Stimulated activated CD8-positive, alpha-beta memory T cell treated with anti-CD3 and anti-CD28 coated beads, Interleukin-12 subunit alpha, Interleukin-12 subunit beta, amount 100 ng/mL, for 4 hours (primary cell): ENCODE results near the gene RGS6.

Source experiments
- DNase-seq: peaks from one replicate; pipeline ENCODE4 v3.0.0-alpha.2; 2020; ENCODE audit warnings: low read depth

RGS6 gene

DNA sequence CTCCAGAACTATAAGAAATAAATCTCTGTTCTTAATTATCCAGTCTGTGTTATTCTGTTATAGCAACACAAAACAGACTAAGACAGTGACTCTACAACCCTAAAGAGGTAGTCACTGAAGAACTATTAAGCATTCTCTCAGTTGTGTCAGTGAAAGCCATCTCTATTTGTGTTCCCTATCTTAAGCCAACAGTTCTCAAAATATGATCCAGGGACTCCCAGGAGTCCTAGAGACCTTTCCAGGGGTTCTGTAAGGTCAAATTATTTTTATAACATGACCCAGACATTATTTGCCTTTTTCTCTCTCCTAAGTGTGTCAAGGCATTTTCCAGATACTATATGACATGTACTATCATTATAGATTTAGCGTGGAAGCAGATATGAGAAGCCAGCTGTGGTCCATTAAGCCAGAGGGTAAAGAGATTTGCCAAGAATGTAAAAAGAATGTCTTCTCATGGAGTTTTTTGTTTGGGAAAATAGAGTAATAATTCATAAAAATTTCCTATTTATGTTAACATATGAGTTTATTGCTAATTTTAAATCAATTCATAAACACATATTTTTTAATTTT is 315.8 kb downstream of the RGS6 start:
- no peak for DNase-seq

DNA sequence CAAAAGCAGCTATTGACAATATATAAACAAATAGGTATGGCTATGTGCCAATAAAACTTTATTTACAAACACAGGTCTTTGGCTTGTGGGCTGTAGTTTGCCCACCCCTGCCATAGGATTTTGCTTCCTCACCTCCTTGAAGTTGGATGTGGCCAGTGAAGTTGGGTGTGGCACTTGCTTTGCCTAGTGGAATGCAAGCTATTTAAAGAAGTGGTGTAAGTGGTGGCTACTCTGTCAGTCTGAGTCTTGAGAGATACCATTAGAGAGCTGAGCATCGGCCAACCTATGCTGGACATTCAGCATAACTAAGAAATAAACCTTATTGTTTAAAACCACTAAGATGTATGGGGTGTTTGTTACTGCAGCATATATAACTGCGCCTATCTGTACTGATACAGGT is 321.3 kb downstream of the RGS6 start:
- DNase-seq, result no peak

DNA sequence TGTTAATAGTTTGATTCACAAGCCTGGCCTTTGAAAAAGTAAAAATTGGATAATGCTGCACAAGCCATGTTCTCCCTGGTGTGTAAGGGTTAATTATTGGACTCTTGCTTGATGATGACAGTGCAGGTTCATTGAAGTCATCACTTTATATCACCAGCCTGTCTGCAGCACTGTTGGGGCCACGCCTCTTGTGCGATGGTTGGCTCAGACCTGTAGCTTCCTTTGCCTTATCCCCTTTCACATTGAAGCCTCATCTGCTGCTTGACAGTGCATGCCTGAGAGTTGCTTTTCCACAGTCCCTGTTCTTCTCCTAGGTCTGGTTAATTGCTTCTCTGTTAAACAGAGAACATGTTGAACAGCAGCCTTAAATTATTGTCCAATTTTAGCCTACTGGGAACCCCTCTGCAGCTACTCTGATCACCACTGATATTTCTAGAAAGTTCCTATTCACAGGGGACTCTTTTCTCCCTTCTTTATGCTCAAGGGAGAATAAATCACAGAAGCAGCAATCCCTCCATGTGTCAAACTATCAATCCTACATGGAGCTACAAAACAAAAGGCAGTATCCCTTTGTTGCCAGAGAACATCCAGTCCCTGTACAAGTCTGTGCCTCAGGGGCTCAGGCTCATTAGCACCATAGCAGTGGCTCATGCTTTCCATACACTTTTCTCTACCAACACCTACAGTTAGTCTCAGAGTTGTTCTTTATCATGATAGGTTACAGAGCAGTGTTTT is 322.1 kb downstream of the RGS6 start:
- no peak for DNase-seq

DNA sequence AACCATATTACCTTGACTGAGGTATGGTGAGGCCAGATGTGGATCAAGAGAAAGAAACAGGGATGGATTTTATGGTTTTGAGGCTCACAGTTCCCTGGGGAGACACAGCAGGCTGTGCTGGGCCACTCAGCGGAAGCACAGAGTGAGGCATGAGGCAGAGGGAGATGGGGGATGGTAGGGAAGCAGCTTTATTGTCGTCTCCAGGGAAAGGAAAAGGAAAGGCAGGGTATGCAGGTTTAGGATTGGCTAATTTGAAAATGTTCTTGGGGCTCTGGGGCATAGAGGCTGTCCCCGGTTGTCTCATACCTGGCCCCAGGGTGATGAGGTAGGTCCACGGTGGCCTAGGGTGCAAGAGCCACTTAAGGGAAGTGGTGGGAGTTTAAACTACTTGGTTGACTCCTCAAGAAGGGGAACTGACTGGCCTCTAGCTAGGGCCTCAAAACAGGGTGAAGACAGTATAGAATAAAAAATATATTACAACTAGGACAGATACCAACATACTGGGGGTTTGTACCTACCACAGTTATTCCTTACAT is 322.8 kb downstream of the RGS6 start:
- no peak for DNase-seq

DNA sequence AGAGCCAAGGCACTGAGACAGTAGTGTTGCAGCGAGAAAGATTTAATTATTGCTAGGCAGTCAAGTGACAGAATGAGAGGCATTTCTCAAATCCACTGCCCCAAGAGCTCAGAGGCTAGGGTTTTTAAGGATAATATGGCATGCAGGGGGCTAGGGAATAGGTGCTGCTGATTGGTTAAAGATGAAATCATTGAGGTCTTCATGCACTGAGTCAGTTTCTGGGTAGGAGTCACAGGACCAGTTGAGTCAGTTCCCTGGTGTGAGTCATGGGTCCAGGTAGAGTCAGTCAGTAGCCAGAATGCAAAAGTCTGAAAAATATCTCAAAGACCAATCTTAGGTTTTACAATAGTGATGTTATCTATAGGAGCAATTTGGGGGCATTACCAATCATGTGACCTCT is 323.8 kb downstream of the RGS6 start:
- no peak for DNase-seq

DNA sequence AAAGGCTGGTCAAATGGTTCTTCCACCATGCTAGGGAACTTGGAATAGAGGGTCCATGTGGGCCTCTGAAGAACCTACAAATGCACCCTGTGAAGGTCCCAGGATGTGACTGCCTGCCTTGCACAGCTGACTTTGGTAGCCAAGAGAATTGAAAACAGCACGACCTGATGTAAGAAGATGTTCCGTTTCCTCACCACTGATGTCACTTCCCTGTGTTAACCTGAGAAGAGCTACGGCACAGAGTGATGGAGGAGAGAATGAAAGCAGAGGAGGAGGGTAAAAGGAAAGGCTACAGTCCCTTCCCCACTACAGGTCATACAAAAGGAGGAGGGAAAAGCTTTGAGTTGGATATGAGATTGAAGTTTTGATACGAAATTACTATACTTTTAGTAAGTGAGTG is 328.8 kb downstream of the RGS6 start:
- DNase-seq, result no peak

DNA sequence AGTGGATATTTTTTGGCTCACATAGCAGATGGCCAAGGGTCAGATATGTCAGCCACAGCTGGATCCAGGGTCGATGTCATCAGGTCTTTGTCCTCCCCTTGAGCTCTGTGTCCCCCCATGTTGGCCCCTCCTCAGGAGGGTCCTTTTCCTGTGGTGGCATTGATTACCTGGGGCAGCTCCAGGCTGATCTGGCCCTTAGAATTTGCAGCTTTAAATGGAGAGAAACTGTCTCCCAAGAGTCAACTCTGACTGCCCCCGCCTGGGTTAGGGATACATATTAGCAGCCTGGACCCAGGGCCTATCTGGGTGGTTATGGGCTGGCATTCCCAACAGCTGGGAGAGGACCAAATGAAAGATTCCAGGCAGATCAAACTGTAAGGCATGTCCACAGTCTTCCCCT is 330.5 kb downstream of the RGS6 start:
- DNase-seq, result no peak

DNA sequence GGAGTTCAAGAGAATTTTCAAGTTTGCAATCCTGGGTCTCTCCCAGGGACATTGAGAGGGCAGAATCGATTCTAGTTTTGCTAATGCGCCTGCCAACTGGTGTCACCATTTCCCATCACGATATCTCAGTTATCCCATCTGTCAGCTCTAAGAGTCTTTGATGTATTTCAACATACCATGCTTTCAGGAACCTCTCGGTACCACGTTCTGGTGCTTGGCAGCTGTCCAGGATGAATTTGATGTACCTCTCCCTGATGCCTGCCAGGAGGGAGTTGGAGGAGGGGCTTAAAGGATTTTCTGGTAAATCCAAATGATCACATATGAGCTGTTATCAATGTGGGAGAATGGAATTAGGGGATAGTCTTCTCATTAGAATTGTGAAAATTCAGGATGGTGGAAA is 332.5 kb downstream of the RGS6 start:
- no peak for DNase-seq

DNA sequence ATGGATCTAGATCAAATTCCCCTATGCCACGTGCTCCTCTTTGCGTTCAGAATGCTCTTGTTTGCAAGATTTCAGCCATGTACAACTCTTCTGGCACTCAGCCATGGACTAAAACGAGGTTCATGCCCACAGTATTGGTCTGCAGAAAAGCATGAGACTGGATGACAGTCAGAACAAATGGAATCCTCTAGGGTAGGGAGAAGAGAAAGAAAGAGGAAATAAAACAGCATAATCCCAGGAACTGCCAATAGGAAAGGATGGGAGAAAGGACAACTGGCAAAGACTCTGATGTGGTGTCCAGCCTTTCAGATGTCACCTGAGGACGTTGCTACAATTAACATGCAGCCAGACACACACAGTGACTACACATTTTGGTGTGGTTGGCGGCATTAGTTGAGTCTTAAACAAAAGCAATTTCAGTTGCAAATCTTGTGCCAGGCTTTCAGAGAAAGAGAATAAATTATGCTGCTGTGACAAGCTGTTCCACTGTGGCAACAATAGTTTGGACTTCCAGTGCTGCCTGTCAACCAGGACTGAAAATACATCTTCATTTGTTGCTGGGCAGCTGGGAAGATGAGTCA is 338.0 kb downstream of the RGS6 start:
- no peak for DNase-seq

DNA sequence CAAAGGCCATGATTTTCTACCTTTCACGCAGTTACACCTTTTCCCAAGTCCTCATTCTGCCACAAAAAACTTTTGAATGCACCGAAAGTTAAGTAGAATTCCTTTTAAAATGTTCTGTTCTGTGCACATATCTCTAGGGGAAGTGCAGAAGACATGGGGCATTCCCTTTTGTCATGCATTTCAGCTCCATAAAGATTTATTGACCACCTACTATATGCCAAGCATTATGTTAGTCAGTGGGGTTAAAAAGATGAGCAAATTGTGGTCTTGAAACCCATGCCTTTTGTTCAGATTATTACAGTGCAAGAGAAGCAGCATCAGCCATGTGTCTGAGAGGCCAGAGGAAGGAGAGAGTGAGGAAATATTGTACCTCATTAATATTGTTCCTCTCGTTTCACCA is 338.5 kb downstream of the RGS6 start:
- no peak for DNase-seq

DNA sequence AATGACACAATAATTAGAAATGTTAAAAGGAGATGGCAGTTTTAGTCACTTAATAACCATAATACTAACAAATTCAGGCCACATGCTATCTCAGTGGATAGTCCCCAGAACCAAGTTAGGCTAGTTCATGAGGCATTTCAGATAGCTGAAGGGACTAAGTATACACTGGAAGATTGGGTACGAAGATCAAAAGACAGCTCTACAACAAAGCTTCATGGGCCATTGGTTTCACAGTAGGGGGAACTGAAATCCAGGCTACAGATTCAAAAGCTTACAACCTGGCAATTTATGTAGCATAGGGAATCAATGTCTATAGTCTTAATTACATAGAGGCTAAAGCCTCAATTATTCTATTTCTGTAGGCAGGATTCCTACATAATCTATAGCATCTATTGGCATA is 343.0 kb downstream of the RGS6 start:
- no peak for DNase-seq

DNA sequence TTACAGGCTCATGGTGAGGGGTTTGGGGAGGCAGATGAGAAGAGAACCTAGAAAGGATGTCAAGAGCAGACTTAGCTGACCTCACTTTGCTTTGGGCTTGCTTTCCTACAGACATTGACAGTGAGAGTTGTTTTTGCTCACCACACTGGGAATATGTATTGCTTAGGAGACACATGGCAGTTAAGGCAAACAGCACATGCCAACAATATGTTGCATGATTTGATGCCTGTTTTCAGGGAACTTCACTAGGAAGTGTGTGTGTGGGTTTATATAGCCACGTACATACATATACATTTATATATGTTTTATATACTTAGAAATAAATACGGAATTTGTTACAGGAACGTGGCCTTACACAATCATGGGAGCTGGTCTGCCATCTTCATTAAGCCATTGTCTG is 346.1 kb downstream of the RGS6 start:
- DNase-seq, result no peak

DNA sequence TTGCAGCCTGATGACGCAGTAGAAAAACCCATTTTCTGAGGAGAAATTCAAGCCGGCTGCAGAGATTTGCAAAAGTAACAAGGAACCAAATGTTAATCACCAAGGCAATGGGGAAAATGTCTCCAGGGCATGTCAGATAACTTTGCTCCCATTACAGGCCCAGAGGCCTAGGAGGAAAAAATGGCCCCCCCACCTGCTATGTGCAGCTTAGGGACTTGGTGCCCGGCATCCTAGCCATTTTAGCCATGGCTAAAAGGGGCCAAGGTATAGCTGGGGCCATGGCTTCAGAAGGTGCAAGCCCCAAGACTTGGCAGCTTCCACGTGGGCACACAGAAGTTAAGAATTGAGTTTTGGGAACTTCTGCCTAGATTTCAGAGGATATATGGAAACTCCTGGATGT is 351.9 kb downstream of the RGS6 start:
- no peak for DNase-seq

DNA sequence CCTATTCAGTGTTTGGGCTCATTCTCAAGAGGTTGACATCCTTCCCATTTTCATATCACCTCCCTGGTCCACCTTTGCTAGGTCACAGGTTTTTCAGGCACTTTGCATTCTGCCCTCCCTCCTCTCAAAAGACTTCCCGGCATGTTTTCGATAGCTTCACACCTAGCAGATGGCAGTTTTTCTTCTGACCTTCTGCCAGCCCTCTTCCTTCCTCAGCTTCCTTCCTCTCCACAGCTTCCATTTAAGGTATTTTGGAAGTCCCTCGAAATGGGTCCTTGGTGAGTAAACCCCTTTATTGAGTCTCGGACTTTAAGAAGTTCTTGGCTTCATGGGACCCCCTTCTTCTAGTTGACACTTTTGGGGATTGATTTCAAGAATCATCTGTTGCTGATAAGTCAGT is 358.0 kb downstream of the RGS6 start:
- DNase-seq, result no peak

DNA sequence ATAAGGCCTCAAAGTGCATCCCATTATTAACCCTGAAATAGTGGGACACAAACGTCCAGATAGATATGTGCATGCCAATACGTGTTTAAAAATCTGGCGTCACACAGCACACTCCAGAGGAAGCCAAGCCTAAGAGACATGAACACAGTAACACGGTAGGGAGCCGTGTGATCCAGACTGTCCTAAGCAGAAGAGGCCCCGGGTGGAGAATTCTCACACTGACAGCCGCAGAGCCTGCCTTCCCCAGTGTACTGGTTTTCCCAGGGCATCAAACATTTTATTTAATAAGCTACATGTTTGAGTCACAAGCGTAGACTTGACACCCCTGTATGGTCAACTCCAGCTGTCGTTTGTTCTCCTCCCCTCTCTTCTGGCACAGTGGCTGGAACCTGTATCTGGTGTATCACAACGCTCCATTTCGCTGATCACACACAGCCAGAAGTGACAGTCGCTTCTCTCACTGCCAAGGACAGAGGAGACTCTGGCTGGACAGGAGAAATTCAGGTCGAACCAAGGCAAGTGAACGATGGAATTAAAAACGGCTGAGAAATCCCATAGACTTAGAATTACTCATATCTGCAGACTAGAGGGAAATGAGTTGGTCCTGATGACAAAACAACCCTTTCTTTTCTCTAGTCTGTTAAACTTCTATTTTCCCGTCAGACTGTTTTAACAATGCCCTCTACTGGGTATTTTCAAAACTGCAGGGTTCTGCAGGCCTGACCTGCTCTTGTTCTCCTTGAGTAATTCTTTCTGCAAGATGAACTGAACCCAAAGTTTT is 359.9 kb downstream of the RGS6 start:
- no peak for DNase-seq

DNA sequence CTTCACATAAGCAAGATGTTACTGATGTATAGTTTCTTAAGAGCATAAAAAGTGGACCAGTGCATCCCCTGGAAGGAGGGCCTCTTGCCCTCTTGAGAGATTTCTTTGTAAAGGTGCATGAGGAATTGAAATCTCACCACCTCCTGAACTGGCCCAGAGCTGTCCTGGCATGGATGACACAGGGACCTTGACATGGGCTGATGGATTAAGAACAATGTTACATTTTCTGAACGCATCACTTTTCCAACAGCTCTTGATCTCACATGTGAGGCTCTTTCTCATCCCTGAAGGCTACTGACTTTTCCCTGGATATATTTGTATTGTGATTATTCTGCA is 360.4 kb downstream of the RGS6 start:
- no peak for DNase-seq

DNA sequence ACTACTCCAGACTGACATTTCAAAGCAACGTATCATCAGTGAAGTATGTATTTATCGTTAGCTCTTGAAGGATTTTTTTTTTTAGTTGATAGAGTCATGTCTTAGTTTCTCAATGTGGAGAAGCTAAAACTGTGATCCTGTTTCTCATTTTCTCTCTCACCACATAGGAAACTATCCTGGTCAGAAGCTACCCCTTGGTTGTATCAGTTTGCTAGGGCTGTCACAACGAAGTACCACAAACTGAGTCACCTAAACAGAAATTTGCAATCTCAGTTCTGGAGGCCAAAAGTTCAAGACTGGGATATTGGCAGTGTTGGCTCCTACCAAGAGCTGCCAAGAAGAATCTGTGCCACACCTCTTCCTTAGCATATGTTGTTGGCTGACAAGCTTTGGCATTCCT is 369.1 kb downstream of the RGS6 start:
- no peak for DNase-seq

DNA sequence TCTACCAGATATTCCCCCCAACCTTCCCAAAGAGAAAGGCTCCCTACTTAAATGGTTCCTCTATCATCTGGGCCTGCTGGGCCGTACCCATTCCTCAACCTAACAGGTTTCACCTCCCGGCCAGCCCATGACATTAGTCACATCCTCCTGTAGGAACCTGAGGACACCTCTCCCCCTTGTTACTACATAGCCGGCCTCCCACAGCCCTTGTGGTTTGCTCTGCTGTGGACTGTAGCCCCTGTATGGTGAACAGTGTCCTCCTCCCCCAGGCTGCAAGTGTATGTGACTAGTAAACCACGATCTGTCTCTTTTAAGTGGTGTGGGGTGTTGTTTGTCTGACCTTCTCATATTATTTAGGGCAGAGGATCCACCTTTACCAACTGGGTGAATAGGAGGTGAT is 371.7 kb downstream of the RGS6 start:
- DNase-seq, result no peak

DNA sequence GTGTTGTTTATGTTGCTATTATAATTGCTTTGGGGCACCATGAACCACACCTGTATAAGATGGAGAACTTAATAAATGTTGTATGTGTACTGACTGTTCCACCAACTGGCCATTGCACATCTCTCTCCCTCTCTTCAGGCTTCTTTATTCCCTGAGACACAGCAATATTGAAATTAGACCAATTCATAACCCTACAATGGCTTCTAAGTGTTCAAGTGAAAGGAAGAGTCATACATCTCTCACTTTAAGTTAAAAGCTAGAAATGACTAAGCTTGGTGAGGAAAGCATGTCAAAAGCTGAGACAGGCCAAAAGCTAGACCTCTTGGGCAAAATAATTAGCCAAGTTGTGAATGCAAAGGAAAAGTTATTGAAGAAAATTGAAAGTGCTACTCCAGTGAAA is 373.3 kb downstream of the RGS6 start:
- DNase-seq, result no peak

DNA sequence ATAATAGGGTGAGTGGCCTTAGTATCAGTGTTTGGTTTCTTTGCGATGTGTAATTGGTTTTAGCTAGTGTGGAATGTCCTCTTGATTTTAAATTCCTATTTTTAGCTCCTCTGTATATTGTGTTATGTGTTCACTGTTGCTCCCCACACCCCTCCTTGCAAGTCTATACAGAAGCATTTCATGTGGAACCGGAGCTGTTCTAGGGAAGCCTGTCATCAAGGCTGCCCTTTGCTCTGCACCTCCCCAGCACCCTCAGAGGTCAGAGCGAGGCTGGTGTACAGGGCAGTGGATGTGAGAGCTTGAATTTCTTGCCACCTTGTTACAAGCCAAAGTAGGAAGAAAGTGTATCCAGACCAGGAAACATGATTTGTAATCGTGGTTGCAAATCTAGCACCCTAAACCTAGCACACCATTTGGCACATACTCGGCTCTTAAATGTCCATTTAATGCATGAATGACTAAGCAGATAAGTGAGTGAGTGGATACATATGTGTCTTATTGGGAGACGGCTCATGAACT is 376.8 kb downstream of the RGS6 start:
- DNase-seq, result no peak

DNA sequence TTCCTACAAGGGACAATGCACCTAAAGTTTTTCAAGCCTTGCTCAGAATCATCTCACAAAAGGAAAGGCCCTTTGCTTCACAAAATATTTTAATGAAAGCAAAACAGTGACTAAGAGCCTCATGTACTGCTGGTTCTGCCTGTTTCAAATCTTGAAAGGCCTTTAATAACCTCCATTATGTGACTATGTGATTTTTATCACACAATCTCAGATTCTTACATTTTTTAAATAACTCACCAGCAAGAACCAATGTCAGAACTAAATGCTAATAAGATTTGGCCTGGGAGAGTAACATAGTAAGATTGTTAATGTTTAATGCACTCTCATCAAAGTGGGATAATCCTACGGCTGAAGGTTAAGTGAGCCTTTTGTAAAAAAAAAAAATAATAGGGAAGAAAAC is 378.9 kb downstream of the RGS6 start:
- DNase-seq, result no peak

DNA sequence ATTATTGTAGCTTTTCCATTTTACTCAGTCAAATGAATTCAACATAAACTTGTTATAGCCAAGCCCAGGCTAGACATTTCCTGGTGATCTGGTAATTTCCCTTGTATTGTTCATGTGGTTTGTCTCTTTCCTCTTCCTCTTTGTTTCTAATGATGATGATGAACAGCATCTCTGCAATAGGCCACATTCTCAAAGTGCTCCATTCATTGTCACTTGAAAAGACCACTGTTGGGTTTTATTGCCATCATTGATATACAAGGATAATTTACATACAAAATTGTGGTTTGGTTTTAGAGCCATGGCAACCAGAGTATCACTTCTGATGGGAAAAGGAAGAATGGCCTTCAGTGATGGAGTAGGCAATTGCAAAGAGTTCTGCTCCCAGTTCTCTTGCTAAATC is 379.3 kb downstream of the RGS6 start:
- DNase-seq, result no peak
